GM12878 (cell line): ENCODE results near the gene PPP1R3F.

ENCODE experiments used
- CTCF ChIP-seq, 3 experiments: IDR thresholded peaks in 2 of 3; conservative IDR thresholded peaks in 1 of 3; 2 replicates each; pipeline ENCODE4 v1.5.1; 2011; ENCODE audit warnings: low read depth in 3 of 3, low read length in 3 of 3, mild to moderate bottlenecking in 3 of 3, control low read depth in 2 of 3, moderate library complexity in 2 of 3, inconsistent platforms in 1 of 3, mixed read lengths in 1 of 3; ENCODE audit not compliant: control insufficient read depth in 2 of 3, insufficient read depth in 1 of 3; ENCODE audit errors: extremely low read depth in 1 of 3
- EP300 ChIP-seq, 2 experiments: fragments of 150-350 bp in 1 of 2; IDR thresholded peaks; 2 replicates each; pipeline ENCODE4 v1.6.1; 2011 to 2012; ENCODE audit warnings: low read depth in 2 of 2, low read length in 2 of 2, borderline replicate concordance in 1 of 2, improper control_type of control experiment in 1 of 2, inconsistent platforms in 1 of 2; ENCODE audit not compliant: control insufficient read depth in 1 of 2
- EZH2 ChIP-seq: IDR thresholded peaks from 2 replicates; pipeline ENCODE4 v1.6.1; 2012; ENCODE audit warnings: low read depth, mild to moderate bottlenecking, control low read depth, inconsistent platforms, low read length, borderline replicate concordance; ENCODE audit not compliant: control insufficient read depth
- GABPA ChIP-seq: IDR thresholded peaks from 2 replicates; pipeline ENCODE4 v1.6.1; 2014; ENCODE audit warnings: antibody characterized with exemption, low read depth, mild to moderate bottlenecking, inconsistent platforms
- ZNF207 ChIP-seq: fragments of 450-650 bp; IDR thresholded peaks from 2 replicates; pipeline ENCODE4 v1.6.1; 2014; ENCODE audit warnings: antibody characterized with exemption, mild to moderate bottlenecking, borderline replicate concordance
- TF ChIP-seq, protein P1 (sequence below): IDR thresholded peaks from 2 replicates; pipeline ENCODE4 v1.6.1; 2012; ENCODE audit warnings: low read depth, low read length, improper control_type of control experiment
- TF ChIP-seq, protein P2 (sequence below): fragments of 450-650 bp; IDR thresholded peaks from 2 replicates; pipeline ENCODE4 v1.6.1; 2016; ENCODE audit warnings: mild to moderate bottlenecking

GRCh38 chrX:49221868-49222267 lies 47.7 kb upstream of the PPP1R3F start:
- TF ChIP-seq, protein P1, sequence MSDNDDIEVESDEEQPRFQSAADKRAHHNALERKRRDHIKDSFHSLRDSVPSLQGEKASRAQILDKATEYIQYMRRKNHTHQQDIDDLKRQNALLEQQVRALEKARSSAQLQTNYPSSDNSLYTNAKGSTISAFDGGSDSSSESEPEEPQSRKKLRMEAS = no peak
- TF ChIP-seq CTCF (IDR thresholded peaks at IDR 0.05 in 2 of 3, conservative IDR thresholded peaks at IDR 0.05 in 1 of 3; ENCODE audit: control insufficient read depth in 2 of 3, extremely low read depth in 1 of 3, insufficient read depth in 1 of 3, low read depth in 3 of 3, low read length in 3 of 3) (no peak), EP300 (IDR thresholded peaks at IDR 0.05; ENCODE audit: borderline replicate concordance in 1 of 2, control insufficient read depth in 1 of 2, low read depth in 2 of 2, low read length in 2 of 2) (no peak), GABPA (no peak), ZNF207 (no peak), EZH2 (no peak)
- TF ChIP-seq, protein P2, sequence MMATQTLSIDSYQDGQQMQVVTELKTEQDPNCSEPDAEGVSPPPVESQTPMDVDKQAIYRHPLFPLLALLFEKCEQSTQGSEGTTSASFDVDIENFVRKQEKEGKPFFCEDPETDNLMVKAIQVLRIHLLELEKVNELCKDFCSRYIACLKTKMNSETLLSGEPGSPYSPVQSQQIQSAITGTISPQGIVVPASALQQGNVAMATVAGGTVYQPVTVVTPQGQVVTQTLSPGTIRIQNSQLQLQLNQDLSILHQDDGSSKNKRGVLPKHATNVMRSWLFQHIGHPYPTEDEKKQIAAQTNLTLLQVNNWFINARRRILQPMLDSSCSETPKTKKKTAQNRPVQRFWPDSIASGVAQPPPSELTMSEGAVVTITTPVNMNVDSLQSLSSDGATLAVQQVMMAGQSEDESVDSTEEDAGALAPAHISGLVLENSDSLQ = no peak
